T-helper 2 cell treated with Interferon-gamma antibody and Interleukin-4, amounts not matched to agents 5 μg/mL and 100 μg/mL, for 36 hours (primary cell): ENCODE data around the gene SHB.

Experiments
- DNase-seq: peaks from one replicate; pipeline ENCODE4 v3.0.0; 2021; ENCODE audit warnings: low spot score
- H3K27ac Mint-ChIP-seq: one replicate; pipeline ENCODE4 v1.8.0; 2021; ENCODE audit warnings: mild to moderate bottlenecking, mixed read lengths
- H3K27me3 Mint-ChIP-seq: one replicate; pipeline ENCODE4 v1.8.0; 2021; ENCODE audit warnings: low read depth, mixed read lengths
- H3K36me3 Mint-ChIP-seq: one replicate; pipeline ENCODE4 v1.8.0; 2021; ENCODE audit warnings: low read depth, mixed read lengths
- H3K4me1 Mint-ChIP-seq: one replicate; pipeline ENCODE4 v1.8.0; 2021; ENCODE audit warnings: low read depth, mixed read lengths
- H3K4me3 Mint-ChIP-seq: one replicate; pipeline ENCODE4 v1.8.0; 2022; ENCODE audit warnings: mild to moderate bottlenecking, moderate library complexity, mixed read lengths
- H3K9me3 Mint-ChIP-seq: one replicate; pipeline ENCODE4 v1.8.0; 2021; ENCODE audit warnings: mixed read lengths

SHB gene

DNA sequence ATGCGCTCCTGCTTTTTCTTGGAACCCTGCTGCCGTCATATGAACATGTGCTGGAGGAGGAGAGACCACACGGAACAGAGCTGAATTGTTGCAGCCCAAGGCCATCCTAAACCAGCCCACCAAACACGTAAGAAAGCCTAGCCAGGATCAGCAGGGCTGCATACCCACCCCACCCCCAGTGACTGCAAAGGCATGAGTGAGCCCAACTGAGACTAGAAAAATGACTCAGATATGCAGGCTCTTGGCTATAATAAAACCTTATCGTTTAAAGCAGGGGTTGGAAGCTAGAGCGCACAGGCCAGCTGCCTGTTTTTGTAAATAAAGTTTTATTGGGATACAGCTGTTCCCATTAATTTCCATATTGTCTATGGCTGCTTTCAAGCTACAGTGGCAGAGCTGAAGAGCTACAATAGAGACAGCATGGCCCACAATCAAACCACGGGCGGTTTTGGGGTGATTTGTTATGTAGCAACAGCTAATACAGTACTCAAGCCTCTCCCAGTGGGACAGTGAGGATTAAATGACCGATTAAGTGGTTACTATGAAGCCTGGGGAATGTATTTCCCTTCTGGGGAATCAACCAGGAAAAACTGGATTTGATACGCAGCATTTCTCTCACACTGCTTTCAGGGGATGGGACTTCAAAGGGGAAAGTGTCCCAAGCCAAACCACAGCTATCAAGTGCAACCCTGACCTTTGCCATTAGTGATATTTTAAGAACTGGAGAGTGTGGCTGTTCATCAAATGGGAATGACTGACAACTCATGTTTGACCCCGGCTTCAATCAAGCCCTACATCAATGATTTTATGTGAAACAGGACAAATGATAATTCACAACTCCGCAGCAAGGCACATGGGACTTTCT, 6.3 kb downstream of the SHB start:
- DNase-seq, result no peak
- Mint-ChIP-seq H3K9me3 (no peaks in the 10 kb centered on the region), H3K36me3 (no peaks in the 10 kb centered on the region), H3K27ac (no peak overlapping the region), H3K4me1 (peaks cover 8% of the 10 kb centered on the region), H3K27me3 (peaks cover 26% of the 10 kb centered on the region), H3K4me3 (no peak overlapping the region)

DNA sequence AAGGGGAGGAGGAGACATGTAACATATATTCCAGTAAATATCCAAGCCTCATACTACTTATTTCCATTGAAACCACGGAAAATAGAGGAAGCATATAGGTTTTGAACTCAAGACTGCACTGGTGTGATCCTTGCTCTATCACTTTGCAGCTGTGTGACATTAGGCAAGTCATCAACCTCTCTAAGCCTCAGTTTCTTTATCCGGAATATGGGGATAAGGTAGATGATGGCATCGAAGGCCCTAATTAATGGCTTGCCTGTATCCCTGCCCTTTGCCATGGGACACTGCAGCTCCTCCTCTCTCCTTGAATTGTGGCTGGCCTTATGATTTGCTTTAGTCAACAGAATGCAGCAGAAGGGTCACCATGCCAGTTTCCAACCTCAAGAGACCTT, 6.9 kb downstream of the SHB start:
- Mint-ChIP-seq H3K27me3 (peaks cover 20% of the 10 kb centered on the region), H3K36me3 (no peaks in the 10 kb centered on the region), H3K4me3 (no peak overlapping the region), H3K27ac (no peak overlapping the region), H3K4me1 (peaks cover 5% of the 10 kb centered on the region), H3K9me3 (no peaks in the 10 kb centered on the region)
- no peak for DNase-seq

DNA sequence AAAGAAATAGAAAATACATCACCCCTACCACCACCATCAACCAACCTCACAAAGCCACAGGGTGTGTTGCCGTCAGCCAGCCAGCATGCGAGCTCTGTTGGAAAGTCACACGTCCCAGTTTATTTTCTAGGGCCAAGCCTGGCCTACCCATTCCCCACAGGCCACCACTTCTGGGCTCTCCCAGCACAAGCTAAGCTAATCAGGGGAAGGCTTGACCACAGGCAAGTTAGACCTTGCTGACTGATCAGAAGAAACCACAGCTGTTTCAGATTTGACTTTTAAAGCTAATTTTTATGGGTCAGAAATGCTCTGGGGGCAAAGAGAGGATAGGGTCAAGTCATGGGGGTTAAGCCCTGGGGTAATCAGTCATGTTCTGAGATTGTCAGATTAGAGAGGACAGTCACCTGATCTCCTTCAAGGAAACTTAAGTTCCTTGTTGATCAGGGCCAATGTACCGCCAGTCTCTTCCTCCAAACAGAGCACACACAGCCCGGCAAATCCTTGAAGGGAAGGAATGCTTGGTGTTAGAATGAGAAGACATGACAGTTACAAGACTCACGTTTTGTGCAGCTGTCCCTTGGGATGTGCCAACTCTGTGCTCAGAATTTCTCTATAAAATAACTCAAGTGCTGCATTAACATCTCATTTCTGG, 7.6 kb downstream of the SHB start:
- Mint-ChIP-seq H3K4me1 (no peaks in the 10 kb centered on the region), H3K4me3 (no peak overlapping the region), H3K27me3 (peaks cover 14% of the 10 kb centered on the region), H3K36me3 (no peaks in the 10 kb centered on the region), H3K9me3 (no peaks in the 10 kb centered on the region), H3K27ac (no peak overlapping the region)
- no peak for DNase-seq

DNA sequence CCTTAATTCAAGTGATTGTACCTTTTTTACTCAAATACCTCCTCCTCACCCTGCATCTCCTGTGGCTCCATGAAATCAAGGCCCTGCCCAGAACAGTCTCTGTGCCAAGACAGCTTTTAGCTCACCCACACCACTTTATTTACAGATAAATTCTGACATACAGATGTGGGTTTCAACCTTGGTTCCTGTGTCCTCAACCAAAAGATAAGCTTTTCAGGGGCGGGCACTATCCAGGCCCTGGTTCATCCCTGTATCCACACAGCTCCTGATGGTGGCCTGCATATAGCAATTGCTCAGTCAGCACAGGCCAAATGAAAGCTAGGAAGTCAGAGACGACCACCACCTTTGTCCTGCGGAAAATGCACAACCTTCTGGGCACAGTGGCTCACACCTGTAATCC, 8.3 kb downstream of the SHB start:
- Mint-ChIP-seq H3K4me1 (no peaks in the 10 kb centered on the region), H3K36me3 (no peaks in the 10 kb centered on the region), H3K4me3 (no peak overlapping the region), H3K27ac (no peak overlapping the region), H3K9me3 (no peaks in the 10 kb centered on the region), H3K27me3 (peaks cover 9% of the 10 kb centered on the region)
- DNase-seq, result no peak

DNA sequence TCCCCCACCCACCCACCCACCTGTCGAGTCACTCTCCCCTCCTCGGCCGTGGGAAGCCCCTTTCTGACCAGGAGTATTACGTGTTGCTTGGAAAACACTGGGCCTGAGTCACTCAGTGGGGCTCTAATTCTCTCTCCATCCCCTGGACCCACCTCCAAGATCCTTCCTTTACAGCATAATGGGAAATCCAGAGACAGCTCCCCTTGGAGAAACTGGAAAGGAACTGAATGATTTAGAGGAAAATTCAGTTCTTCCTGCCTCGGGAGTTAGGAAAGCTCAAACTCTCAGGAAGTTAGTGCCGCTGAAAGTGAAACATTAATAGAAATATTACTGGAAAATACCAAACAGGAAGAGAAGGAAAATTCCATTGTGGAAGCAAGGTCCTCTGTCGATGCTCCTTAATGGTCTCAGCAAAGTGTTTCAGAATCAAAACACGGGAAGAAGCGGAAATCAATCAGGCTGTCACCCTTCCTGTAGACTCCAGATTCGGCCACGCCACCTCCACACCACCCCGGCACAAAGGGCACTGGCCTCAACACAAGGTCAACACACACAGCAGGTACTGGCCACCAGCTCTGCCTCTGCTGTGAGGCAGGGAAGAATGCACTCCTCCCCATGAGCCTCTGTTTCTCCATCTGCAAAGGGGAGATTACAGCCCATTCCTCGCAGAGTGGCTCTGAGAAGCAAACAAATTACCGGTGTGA, 9.6 kb downstream of the SHB start:
- H3K27me3 Mint-ChIP-seq, result peaks cover 7% of the 10 kb centered on the region
- no peaks in the 10 kb centered on the region for H3K9me3 Mint-ChIP-seq
- no peaks in the 10 kb centered on the region for H3K4me1 Mint-ChIP-seq
- no peak overlapping the region for H3K4me3 Mint-ChIP-seq
- H3K27ac Mint-ChIP-seq, result no peak overlapping the region
- no peak for DNase-seq
- no peaks in the 10 kb centered on the region for H3K36me3 Mint-ChIP-seq

DNA sequence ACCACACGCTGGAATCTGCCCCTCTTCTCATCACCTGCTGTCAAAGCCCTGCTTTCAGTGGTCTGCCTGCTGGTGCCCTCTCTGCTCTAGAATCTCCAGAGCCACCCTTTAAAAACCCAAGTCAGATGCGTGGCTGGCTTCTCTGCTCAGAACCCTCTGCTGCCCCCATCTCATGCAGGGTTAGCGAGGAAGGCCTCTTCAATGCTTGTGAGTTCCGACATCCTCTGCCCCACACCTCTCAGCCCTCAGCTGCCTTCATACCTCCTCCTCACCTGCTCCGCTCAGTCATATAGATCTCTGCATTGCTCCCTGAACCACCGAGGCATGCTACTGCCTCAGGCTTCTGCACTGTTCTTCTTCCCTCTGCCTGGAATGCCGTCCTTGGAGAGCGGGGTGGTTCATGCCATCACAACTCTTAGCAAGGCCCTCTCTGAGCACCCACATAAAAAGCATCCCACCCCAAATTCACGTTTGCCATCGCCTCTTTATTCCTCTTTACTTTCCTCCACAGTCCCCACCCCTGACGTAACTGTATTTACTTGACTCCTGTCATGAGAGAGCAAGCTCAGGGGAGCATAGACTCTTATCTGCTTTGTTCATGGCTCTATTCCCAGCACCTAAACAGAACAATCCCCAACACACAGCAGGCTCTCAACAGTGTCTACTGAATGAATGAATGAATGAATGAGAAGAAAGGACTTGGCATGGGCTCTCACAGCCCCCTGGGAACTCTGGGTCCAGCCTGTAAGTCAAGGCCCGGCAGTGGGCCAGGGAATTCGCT, 10.4 kb downstream of the SHB start:
- H3K27me3 Mint-ChIP-seq, result peaks cover 3% of the 10 kb centered on the region
- H3K9me3 Mint-ChIP-seq, result no peaks in the 10 kb centered on the region
- no peaks in the 10 kb centered on the region for H3K4me1 Mint-ChIP-seq
- no peak overlapping the region for H3K4me3 Mint-ChIP-seq
- no peak overlapping the region for H3K27ac Mint-ChIP-seq
- DNase-seq, result no peak
- no peaks in the 10 kb centered on the region for H3K36me3 Mint-ChIP-seq

DNA sequence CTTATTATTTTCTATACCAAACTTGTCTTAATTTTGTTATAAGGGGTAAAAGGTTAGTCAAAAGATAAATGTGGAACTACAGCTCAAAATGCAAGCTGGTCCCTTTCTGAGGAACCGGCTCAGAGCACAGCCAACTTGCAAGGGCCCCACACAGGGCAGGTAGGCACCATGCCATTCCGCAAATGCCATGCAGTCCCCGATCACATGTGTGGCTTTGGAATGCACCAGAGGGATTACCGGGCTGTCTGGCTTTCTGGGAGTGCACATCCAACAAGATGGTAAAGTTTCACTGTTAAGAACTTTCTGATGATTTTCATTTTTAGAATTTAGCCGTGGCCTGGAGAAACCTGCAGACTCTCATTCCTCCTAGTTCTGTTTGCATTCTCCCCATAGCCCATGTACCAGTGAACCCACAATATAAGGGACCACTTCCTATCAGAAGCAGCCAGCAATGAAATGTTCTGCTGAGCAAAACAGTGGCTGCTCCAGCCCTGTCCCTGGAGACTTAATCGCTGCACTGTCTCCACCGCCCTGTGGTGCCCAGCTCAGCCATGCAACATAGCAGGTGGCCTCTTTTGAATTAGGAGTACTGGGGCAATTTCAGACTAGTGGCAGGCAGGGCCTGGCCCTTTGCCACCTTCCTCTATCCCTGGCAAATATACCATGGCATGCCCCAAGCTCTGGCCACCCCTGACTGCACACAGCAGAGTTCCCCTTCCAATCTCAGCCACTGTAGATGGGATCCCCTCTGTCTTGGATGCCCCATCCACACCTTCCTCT, 11.4 kb downstream of the SHB start:
- no peaks in the 10 kb centered on the region for H3K4me1 Mint-ChIP-seq
- no peak overlapping the region for H3K4me3 Mint-ChIP-seq

DNA sequence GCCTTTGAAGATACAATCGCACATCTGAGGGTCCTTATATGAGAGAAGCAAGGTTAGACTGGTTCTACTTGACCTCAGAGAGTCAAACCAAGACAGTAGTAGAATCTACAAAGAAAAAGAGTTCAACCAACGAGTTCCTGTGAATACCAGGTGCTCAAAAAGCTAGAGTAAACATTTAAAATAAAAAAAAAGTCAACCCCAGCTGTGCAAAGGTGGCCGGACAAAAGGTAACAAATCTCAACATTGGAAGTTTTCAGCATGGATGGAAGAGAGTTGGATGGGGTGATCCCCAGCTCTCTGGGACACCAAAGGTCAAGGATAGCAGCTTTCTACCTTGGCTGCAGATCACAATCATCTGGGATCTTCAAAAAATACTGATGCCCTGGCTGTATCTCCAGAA, 14.4 kb downstream of the SHB start:
- Mint-ChIP-seq H3K9me3 (no peaks in the 10 kb centered on the region), H3K36me3 (no peaks in the 10 kb centered on the region), H3K4me3 (no peak overlapping the region), H3K27me3 (peaks cover 3% of the 10 kb centered on the region), H3K27ac (no peak overlapping the region), H3K4me1 (no peaks in the 10 kb centered on the region)
- DNase-seq, result no peak

More for the DNA sequence above, 11.4 kb downstream of the SHB start:
- H3K27ac Mint-ChIP-seq, result no peak overlapping the region
- peaks cover 3% of the 10 kb centered on the region for H3K27me3 Mint-ChIP-seq
- no peaks in the 10 kb centered on the region for H3K9me3 Mint-ChIP-seq
- no peak for DNase-seq
- no peaks in the 10 kb centered on the region for H3K36me3 Mint-ChIP-seq

DNA sequence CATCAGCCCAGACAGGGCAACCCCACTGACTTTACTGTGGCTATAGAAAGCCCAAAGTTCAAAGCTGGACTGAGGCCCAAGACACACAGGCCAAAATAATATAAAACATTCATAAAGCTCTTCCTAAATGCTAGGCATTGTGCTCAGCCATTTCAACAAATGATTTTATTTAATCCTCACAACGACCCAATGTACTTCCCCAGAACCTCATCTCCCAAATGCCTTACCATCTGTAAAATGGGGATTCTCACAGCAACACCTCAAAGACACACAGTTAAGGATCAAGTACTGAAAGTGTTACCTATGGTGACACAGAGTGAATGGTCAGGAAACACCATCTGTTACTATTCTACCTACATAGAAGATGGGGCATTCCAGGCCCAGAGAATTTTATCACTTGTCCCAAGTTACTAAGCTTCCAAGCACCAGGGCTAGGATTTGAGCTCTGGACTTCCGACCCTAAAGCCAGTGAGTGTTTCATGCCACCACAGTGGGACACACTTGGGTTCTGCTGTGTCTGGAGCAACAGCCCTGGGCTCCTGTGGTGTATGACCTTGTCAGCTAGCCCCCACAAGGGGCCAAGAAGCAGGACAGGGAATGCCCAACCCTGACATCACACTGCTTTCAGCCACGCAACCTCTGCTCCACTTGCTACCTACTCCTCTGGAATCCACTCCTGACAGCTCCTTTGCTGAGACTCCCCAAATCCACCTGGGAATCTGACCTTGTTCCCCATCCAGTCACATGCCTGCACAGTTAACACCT, 15.1 kb downstream of the SHB start:
- DNase-seq, result no peak
- H3K36me3 Mint-ChIP-seq, result no peaks in the 10 kb centered on the region
- no peaks in the 10 kb centered on the region for H3K9me3 Mint-ChIP-seq
- no peak overlapping the region for H3K27ac Mint-ChIP-seq
- no peaks in the 10 kb centered on the region for H3K4me1 Mint-ChIP-seq
- H3K4me3 Mint-ChIP-seq, result no peak overlapping the region
- peaks cover 3% of the 10 kb centered on the region for H3K27me3 Mint-ChIP-seq

DNA sequence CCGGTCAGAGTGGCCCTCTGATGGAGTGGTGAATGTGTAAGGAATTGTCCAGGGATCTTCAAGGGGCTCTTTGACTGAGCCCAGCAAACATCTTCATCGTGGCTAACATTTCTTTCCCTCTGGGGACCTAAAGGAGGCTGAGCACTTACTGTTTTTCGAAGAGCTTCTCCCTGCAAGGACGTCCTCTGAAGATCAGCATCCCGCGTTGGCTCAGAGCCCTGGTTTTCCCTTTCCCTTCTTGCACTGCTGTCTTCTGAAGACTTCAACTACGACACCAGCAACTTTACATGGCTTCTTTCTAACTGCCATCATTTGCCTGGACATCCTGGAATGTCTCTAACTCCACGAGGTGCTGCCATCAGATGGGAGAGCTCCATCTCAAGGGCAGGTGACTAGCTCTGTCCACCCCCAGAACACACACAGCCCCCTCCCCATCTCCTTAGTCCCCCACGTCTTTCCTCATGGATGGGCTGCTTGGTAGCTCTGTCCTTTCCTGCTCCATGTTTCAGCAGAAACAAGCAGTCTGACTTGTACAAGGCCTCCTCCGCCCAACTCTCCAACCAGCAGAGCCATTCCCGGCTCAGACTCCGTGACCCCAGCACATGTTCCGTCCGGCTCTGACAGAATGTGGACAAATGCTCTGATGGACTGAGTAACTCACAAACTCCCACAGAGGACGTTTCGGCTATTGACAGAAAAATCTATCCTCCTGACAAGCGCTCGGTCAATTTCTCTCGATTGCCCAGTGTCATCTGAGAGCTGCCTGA, 17.1 kb downstream of the SHB start:
- peaks cover 3% of the 10 kb centered on the region for H3K27me3 Mint-ChIP-seq
- H3K36me3 Mint-ChIP-seq, result no peaks in the 10 kb centered on the region
- H3K4me1 Mint-ChIP-seq, result peaks cover 4% of the 10 kb centered on the region
- H3K27ac Mint-ChIP-seq, result no peak overlapping the region
- no peaks in the 10 kb centered on the region for H3K9me3 Mint-ChIP-seq
- no peak for DNase-seq
- no peak overlapping the region for H3K4me3 Mint-ChIP-seq

DNA sequence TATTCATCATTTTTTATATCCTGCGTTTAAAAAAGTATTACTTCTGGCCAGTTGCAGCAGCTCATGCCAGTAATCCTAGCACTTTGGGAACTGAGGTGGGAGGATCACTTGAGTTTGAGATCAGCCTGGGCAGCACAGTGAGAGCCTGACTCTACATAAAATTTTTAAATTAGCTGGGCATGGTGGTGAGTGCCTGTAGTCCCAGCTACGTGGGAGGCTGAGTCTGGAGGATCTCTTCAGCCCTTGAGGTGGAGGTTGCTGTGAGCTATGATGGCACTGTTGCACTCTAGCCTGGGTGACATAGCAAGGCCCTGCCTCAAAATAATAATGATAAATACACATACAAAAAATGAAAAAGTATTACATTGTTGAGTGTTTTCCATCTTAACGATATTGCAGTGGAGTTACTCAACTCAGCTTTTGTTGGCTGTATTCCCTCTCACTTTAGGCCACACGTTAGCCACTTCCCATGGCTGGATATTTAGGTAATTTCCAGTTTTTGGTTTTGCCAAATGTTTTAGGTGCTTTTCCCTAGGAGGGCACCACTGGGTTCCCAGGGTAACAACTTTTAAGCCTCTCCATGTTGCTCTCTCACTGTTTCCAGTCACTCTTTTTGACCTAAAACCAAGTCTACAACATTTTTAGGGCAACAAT, 20.6 kb downstream of the SHB start:
- Mint-ChIP-seq H3K4me1 (peaks cover 4% of the 10 kb centered on the region), H3K9me3 (no peaks in the 10 kb centered on the region), H3K27ac (no peak overlapping the region), H3K27me3 (no peaks in the 10 kb centered on the region), H3K4me3 (no peak overlapping the region), H3K36me3 (no peaks in the 10 kb centered on the region)
- DNase-seq, result no peak
